ENCODE measurements around the gene TMEM9. TPM values are rescaled to one million over a fixed set of nuclear protein-coding genes. Genes with fewer than 3 reads are reported as not detected.

Gene TMEM9
- total and polyA plus RNA-seq, 5 donors = 44.4 to 54.6 (median 45.4) TPM

DNA sequence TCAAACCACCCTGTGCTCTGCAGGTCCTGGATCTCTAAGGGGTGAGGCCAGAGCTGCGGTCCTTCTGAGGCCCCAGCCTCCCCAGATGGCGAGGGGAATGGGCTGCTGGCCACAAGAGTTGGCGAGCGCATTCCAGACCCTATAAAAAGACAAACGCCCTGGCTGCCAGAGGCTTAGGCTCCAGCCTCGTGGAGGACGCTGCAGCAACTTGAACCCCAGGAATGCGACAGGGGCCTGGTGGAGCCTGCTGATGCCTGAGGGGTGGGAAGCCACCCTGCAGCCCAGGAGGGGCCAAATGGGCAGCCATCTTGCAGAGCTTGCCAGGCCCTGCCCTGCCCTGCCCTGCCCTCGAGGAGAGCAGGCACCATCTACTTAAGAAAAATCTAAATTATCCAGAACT is 50.6 kb downstream of the TMEM9 start:
- WGBS = 70% methylated on average over 9 of the region's 9 CpGs
- Histone ChIP-seq H3K27ac (ENCODE audit: low read length) (no peak overlapping the region), H3K27me3 (ENCODE audit: control insufficient read depth, insufficient read depth) (no peaks in the 10 kb centered on the region), H3K4me3 (ENCODE audit: low read length) (no peak overlapping the region), H3K4me1 (ENCODE audit: control insufficient read depth, insufficient read depth, low read length) (no peaks in the 10 kb centered on the region), H3K9me3 (ENCODE audit: control insufficient read depth, low read length) (no peaks in the 10 kb centered on the region)
- DNase-seq (no peak), ATAC-seq (no peak)
- intact Hi-C loops (cut with DNase I) = loop anchor here in 1 of 4 donors (10.0 kb wide), 1 partner anchor 129 kb away; no protein-coding TSS in a partner anchor

DNA sequence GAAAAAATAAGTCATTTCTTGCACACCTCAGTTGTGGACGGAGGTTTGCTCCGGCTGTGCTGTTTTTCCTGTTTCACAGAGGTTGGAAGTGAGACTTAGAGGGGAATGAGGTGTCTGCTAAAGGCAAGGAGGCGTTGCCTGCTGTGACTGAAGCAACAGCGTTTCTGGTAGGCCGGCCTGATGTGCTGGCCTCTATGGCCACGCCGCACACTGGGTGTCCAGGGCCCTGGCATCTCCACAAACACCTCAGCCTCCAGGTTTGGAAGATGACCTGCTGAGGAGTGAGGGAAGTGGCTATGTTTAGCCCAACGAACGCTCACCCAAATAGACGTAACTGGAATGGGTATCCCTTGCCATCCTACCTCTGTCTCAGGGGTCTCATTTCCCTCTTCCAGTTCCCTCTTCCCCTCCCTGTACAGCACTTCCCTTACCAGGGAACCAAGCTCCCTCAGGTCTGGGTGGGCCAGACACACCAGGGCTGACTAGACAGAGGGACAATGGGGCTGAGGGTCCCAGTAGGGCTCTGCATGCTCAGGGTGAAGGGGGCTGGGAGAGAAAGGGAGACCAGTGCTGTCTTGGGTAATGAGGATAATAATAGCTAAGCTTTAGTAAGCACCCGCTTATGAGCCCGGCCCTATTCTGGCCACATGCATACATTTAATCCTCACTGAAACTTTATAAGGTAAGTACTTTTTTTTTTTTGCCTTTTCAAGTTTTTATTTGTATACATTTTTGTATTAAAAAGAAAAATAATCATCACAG is 53.9 kb downstream of the TMEM9 start:
- no peaks in the 10 kb centered on the region for H3K9me3 ChIP-seq (ENCODE audit: control insufficient read depth, low read length)
- WGBS = 88% methylated on average over 12 of the region's 12 CpGs
- no peak overlapping the region for H3K4me3 ChIP-seq (ENCODE audit: low read length)
- intact Hi-C loops (cut with DNase I) = loop anchor here in 1 of 4 donors (10.0 kb wide), 1 partner anchor 126 kb away; no protein-coding TSS in a partner anchor
- DNase-seq (no peak), ATAC-seq (no peak)
- no peaks in the 10 kb centered on the region for H3K27me3 ChIP-seq (ENCODE audit: control insufficient read depth, insufficient read depth)
- no peaks in the 10 kb centered on the region for H3K4me1 ChIP-seq (ENCODE audit: control insufficient read depth, insufficient read depth, low read length)
- no peak overlapping the region for H3K27ac ChIP-seq (ENCODE audit: low read length)

DNA sequence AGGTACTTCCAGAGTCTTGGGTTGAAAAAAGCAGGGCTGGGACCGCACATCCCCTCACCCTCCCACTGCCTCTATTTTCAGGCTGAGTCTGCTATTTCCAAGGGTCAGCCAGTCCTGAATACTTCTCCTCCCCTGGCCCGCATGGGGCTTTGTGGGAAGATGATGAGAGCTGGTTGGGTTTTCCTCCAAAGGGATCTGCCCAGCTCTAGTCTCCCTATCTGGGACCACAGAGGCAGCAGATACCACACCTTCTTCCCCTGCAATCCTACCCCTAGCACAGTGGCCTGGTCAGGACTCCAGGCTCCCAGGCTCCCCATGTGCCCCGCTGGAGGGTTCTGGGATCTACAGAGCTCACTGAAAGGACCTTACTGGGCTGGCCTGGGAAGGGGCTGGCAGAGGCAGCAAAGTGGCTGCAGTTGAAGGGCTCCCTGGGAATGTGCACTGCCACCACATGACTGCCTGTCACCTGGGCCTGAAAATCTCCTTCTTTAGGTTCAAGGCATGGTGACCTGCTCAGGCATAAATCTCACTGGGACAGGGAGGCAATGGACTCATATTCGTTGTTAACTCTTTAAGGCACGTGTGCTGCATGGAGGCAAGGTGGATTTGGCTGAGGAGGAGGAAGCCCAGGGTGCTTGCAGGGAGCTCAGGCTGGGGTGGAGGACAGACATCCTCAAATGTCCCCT is 55.1 kb downstream of the TMEM9 start:
- ATAC-seq = no peak
- intact Hi-C loops (cut with DNase I) = no loop called here

GRCh38 chr1:201096977-201097856 is 57.1 kb downstream of the TMEM9 start:
- Histone ChIP-seq H3K4me1 (ENCODE audit: control insufficient read depth, insufficient read depth, low read length) (no peaks in the 10 kb centered on the region), H3K27me3 (ENCODE audit: control insufficient read depth, insufficient read depth) (no peaks in the 10 kb centered on the region), H3K9me3 (ENCODE audit: control insufficient read depth, low read length) (no peaks in the 10 kb centered on the region), H3K4me3 (ENCODE audit: low read length) (no peak overlapping the region), H3K27ac (ENCODE audit: low read length) (no peak overlapping the region)
- no peak for DNase-seq
- ATAC-seq = no peak
- intact Hi-C loops (cut with DNase I) = no loop called here
- WGBS = 80% methylated on average over 17 of the region's 17 CpGs

More for the DNA sequence above, 55.1 kb downstream of the TMEM9 start:
- DNase-seq = no peak
- Histone ChIP-seq H3K9me3 (ENCODE audit: control insufficient read depth, low read length) (no peaks in the 10 kb centered on the region), H3K4me3 (ENCODE audit: low read length) (no peak overlapping the region), H3K4me1 (ENCODE audit: control insufficient read depth, insufficient read depth, low read length) (no peaks in the 10 kb centered on the region), H3K27me3 (ENCODE audit: control insufficient read depth, insufficient read depth) (no peaks in the 10 kb centered on the region), H3K27ac (ENCODE audit: low read length) (no peak overlapping the region)
- 77% methylated on average over 5 of the region's 5 CpGs for WGBS

DNA sequence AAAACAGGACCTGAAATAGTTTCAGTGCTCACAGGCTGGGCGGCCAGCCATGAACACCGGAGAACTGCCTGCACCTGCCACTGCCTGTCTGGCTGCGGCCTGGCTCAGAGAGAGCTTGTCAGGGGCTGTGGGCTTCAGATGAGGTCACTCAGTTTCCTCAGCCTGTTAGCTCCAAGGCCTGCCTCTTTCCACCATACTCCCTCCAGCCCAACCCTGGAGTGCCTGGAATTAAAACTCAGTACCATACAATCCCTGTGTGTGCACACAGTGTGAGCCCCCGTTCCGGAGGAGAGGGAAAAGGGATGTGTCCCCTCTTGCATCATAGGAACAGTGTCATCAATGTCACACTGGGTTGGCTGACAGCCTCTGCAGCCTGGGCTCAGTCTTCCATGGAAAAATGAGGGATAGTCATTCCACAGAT is 58.2 kb downstream of the TMEM9 start:
- H3K27ac ChIP-seq (ENCODE audit: low read length) = no peak overlapping the region
- H3K4me1 ChIP-seq (ENCODE audit: control insufficient read depth, insufficient read depth, low read length) = no peaks in the 10 kb centered on the region
- intact Hi-C loops (cut with DNase I) = no loop called here
- H3K4me3 ChIP-seq (ENCODE audit: low read length) = no peak overlapping the region
- no peak for ATAC-seq
- no peak for DNase-seq
- H3K9me3 ChIP-seq (ENCODE audit: control insufficient read depth, low read length) = no peaks in the 10 kb centered on the region
- no peaks in the 10 kb centered on the region for H3K27me3 ChIP-seq (ENCODE audit: control insufficient read depth, insufficient read depth)
- WGBS = 71% methylated on average over 5 of the region's 5 CpGs

- H3K4me1 ChIP-seq (ENCODE audit: control insufficient read depth, insufficient read depth, low read length) = no peaks in the 10 kb centered on the region
- DNase-seq (no peak), ATAC-seq (no peak)
- intact Hi-C loops (cut with DNase I) = no loop called here
- 91% methylated on average over 2 of the region's 2 CpGs for WGBS
- no peaks in the 10 kb centered on the region for H3K9me3 ChIP-seq (ENCODE audit: control insufficient read depth, low read length)
- H3K27ac ChIP-seq (ENCODE audit: low read length) = no peak overlapping the region
- no peaks in the 10 kb centered on the region for H3K27me3 ChIP-seq (ENCODE audit: control insufficient read depth, insufficient read depth)
- H3K4me3 ChIP-seq (ENCODE audit: low read length) = no peak overlapping the region
Measured at GRCh38 chr1:201095581-201095980, 58.7 kb downstream of the TMEM9 start.

- Histone ChIP-seq H3K9me3 (ENCODE audit: control insufficient read depth, low read length) (no peaks in the 10 kb centered on the region), H3K4me3 (ENCODE audit: low read length) (no peak overlapping the region), H3K27me3 (ENCODE audit: control insufficient read depth, insufficient read depth) (no peaks in the 10 kb centered on the region), H3K27ac (ENCODE audit: low read length) (no peak overlapping the region), H3K4me1 (ENCODE audit: control insufficient read depth, insufficient read depth, low read length) (no peaks in the 10 kb centered on the region)
- peak in 1 of 3 donors; percentile 53 for DNase-seq
- intact Hi-C loops (cut with DNase I) = no loop called here
- WGBS = 58% methylated on average over 4 of the region's 4 CpGs
- ATAC-seq = peak in 1 of 2 donors; percentile 27
Measured at GRCh38 chr1:201094832-201095231, 59.4 kb downstream of the TMEM9 start.

- no peaks in the 10 kb centered on the region for H3K27me3 ChIP-seq (ENCODE audit: control insufficient read depth, insufficient read depth)
- no peak for DNase-seq
- H3K4me3 ChIP-seq (ENCODE audit: low read length) = no peak overlapping the region
- H3K4me1 ChIP-seq (ENCODE audit: control insufficient read depth, insufficient read depth, low read length) = no peaks in the 10 kb centered on the region
- intact Hi-C loops (cut with DNase I) = no loop called here
- WGBS = 84% methylated on average over 7 of the region's 7 CpGs
- H3K9me3 ChIP-seq (ENCODE audit: control insufficient read depth, low read length) = no peaks in the 10 kb centered on the region
- ATAC-seq = no peak
- H3K27ac ChIP-seq (ENCODE audit: low read length) = no peak overlapping the region
Measured at GRCh38 chr1:201093962-201094361, 60.3 kb downstream of the TMEM9 start.

DNA sequence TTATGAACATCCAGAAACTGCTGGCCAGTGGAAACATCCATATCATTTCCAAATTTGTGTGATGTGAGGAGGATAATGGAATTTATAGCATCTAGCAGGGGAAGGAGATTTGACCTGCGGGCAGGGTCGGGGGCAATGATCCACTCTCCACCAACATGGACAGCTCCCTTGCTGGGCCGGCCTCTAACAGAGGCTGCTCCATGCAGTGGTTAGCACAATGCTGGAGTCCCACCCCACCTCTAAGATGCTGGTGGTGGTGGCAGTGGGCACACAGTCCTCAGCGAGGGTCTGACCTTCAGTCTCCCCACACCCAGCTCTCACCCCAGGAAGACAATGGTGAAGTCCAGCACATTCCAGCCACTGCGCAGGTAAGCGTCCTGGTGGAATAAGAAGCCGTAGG is 60.7 kb downstream of the TMEM9 start:
- ATAC-seq = no peak
- DNase-seq = no peak
- Histone ChIP-seq H3K27me3 (ENCODE audit: control insufficient read depth, insufficient read depth) (no peaks in the 10 kb centered on the region), H3K4me1 (ENCODE audit: control insufficient read depth, insufficient read depth, low read length) (no peaks in the 10 kb centered on the region), H3K9me3 (ENCODE audit: control insufficient read depth, low read length) (no peaks in the 10 kb centered on the region), H3K4me3 (ENCODE audit: low read length) (no peak overlapping the region), H3K27ac (ENCODE audit: low read length) (no peak overlapping the region)
- 90% methylated on average over 7 of the region's 7 CpGs for WGBS
- intact Hi-C loops (cut with DNase I) = no loop called here

DNA sequence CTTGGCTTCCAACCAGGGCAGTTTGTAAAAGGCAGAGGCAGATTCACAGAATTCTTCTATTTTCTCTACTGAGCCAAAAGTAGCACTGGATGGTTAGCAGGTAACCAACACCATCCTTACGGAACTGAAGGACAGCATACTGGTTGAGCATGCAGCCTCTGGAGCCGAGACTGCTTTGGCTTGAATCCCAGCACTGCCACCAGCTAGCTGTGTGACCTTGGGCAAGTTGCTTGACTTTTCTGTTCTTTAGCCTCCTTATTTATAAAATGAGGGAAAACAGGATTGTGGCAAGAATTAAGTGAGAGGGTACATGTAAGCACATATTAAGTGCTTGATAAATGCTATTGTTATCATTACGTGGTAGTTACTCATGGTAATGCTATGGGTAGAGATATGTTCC is 61.5 kb downstream of the TMEM9 start:
- Histone ChIP-seq H3K27me3 (ENCODE audit: control insufficient read depth, insufficient read depth) (no peaks in the 10 kb centered on the region), H3K4me3 (ENCODE audit: low read length) (no peak overlapping the region), H3K4me1 (ENCODE audit: control insufficient read depth, insufficient read depth, low read length) (no peaks in the 10 kb centered on the region), H3K27ac (ENCODE audit: low read length) (no peak overlapping the region), H3K9me3 (ENCODE audit: control insufficient read depth, low read length) (no peaks in the 10 kb centered on the region)
- 84% methylated on average over 3 of the region's 3 CpGs for WGBS
- no peak for DNase-seq
- no peak for ATAC-seq
- intact Hi-C loops (cut with DNase I) = no loop called here

DNA sequence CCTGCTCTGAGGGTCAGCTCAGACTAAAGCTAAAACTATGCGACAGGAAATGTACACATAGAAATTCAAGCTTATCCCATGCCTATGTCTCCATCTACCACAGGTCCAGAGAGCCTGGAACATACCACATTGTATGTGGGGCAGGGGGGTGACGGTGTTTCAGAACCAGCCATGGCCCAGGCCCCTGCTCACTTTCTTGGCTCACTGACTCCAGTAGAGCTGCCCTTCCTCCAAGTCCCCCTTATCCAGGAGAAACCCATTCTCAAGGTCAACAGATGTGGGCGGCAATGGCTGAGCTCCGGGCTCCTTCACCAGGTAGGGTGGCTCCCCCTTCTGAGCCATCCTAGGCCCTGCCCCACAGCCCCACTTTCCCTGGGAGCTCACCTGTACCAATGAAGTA is 63.0 kb downstream of the TMEM9 start:
- H3K27ac ChIP-seq (ENCODE audit: low read length) = no peak overlapping the region
- no peak for DNase-seq
- H3K4me3 ChIP-seq (ENCODE audit: low read length) = no peak overlapping the region
- intact Hi-C loops (cut with DNase I) = no loop called here
- ATAC-seq = no peak
- no peaks in the 10 kb centered on the region for H3K4me1 ChIP-seq (ENCODE audit: control insufficient read depth, insufficient read depth, low read length)
- WGBS = 88% methylated on average over 4 of the region's 4 CpGs
- no peaks in the 10 kb centered on the region for H3K9me3 ChIP-seq (ENCODE audit: control insufficient read depth, low read length)
- H3K27me3 ChIP-seq (ENCODE audit: control insufficient read depth, insufficient read depth) = no peaks in the 10 kb centered on the region
